ENCODE results near the gene RUNX2. TPM values are rescaled to one million over a fixed set of nuclear protein-coding genes. Genes with fewer than 3 reads are reported as not detected.

The RUNX2 gene
- total RNA-seq, 4 donors from 2014 or later = 1.00 to 8.1 (median 3.6) TPM

DNA sequence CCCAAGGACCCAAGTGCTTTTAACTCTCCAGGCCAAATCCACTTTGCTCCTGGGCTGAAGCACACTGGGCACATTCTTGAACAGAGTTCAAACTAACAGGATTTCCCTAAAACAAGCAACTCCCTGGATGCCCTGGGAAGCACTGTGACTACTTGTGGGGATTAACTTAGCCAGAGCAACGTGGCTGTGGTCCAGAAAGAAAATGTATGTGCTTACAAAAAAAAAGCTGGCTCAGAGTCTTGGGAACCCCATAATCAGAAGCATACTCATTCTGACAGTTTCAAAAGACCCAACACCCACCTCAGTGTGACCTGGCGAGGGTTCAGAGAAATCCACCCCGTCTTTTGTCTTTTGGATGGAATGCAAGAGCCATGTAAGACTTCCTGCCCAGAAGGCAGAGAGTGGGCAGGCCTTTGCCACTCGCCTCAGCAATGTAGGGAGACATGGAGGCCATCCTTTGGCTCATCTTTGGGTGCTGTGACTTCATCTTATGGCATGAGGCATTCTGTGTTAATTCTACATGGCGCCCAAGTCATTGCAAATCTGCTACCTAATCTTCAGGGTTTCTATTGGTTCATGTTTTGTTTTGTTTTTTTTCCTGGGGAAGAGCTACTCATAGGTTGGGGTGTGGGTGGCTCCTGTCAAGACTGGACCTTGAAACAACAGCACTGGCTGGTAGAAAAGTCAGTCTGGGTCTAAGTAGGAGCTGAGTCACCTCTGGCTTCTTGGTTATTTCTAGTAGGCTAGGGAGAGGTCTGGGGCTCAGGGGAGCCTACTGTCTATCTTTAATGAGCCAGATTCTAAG is 298.2 kb downstream of the RUNX2 start:
- in situ Hi-C loops (cut with MboI; ENCODE audit: low pct_ligation_motif_present in 1 of 4, low pct_unique_long_range_greater_than_20kb in 1 of 4, low sequenced_read_pairs in 3 of 4) (no loop called here), intact Hi-C loops (cut with DNase I; ENCODE audit: low total_unique reads) (no loop called here)

GRCh38 chr6:45630314-45630713 is 302.2 kb downstream of the RUNX2 start:
- no peak for DNase-seq
- Histone ChIP-seq H3K4me3 (no peak overlapping the region), H3K4me1 (no peaks in the 10 kb centered on the region), H3K9me3 (no peaks in the 10 kb centered on the region), H3K36me3 (no peaks in the 10 kb centered on the region), H3K27ac (peak overlapping the region in 2 of 4 donors; percentile 21 to 23), H3K27me3 (no peaks in the 10 kb centered on the region)
- intact Hi-C loops (cut with DNase I; ENCODE audit: low total_unique reads) (no loop called here), in situ Hi-C loops (cut with MboI; ENCODE audit: low pct_ligation_motif_present in 1 of 4, low pct_unique_long_range_greater_than_20kb in 1 of 4, low sequenced_read_pairs in 3 of 4) (no loop called here)
- 55 to 56% methylated on average over 1 to 2 of the region's 2 CpGs for WGBS, 2 donors (ENCODE audit: low coverage in 1 of 2)
- TF ChIP-seq, protein P1, sequence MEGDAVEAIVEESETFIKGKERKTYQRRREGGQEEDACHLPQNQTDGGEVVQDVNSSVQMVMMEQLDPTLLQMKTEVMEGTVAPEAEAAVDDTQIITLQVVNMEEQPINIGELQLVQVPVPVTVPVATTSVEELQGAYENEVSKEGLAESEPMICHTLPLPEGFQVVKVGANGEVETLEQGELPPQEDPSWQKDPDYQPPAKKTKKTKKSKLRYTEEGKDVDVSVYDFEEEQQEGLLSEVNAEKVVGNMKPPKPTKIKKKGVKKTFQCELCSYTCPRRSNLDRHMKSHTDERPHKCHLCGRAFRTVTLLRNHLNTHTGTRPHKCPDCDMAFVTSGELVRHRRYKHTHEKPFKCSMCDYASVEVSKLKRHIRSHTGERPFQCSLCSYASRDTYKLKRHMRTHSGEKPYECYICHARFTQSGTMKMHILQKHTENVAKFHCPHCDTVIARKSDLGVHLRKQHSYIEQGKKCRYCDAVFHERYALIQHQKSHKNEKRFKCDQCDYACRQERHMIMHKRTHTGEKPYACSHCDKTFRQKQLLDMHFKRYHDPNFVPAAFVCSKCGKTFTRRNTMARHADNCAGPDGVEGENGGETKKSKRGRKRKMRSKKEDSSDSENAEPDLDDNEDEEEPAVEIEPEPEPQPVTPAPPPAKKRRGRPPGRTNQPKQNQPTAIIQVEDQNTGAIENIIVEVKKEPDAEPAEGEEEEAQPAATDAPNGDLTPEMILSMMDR (IDR thresholded peaks at IDR 0.05) = no peak
- TF ChIP-seq POLR2AphosphoS5 (IDR thresholded peaks at IDR 0.05) = no peak
- no peak for TF ChIP-seq POLR2A (IDR thresholded peaks at IDR 0.05)
- TF ChIP-seq EP300 (IDR thresholded peaks at IDR 0.05; ENCODE audit: low read depth) = no peak

More for the DNA sequence above, 298.2 kb downstream of the RUNX2 start:
- no peaks in the 10 kb centered on the region for H3K9me3 ChIP-seq
- no peak overlapping the region for H3K27ac ChIP-seq
- WGBS, 2 donors (ENCODE audit: low coverage in 1 of 2) = 78% methylated on average over 5 of the region's 5 CpGs; no CpG with 5 or more reads in 1 of the 2 donors
- no peaks in the 10 kb centered on the region for H3K36me3 ChIP-seq
- H3K27me3 ChIP-seq = no peaks in the 10 kb centered on the region
- no peak for DNase-seq
- no peak for TF ChIP-seq EP300 (IDR thresholded peaks at IDR 0.05; ENCODE audit: low read depth)
- TF ChIP-seq POLR2A (IDR thresholded peaks at IDR 0.05) = no peak
- TF ChIP-seq, protein P1 (IDR thresholded peaks at IDR 0.05) = no peak
- no peak for TF ChIP-seq POLR2AphosphoS5 (IDR thresholded peaks at IDR 0.05)
- H3K4me1 ChIP-seq = no peaks in the 10 kb centered on the region
- H3K4me3 ChIP-seq = no peak overlapping the region

- no peak for DNase-seq
- Histone ChIP-seq H3K4me3 (no peak overlapping the region), H3K27ac (peak overlapping the region in 3 of 4 donors; percentile 2 to 23 (median 21)), H3K9me3 (no peaks in the 10 kb centered on the region), H3K36me3 (no peaks in the 10 kb centered on the region), H3K27me3 (no peaks in the 10 kb centered on the region), H3K4me1 (no peaks in the 10 kb centered on the region)
- intact Hi-C loops (cut with DNase I; ENCODE audit: low total_unique reads) (no loop called here), in situ Hi-C loops (cut with MboI; ENCODE audit: low pct_ligation_motif_present in 1 of 4, low pct_unique_long_range_greater_than_20kb in 1 of 4, low sequenced_read_pairs in 3 of 4) (no loop called here)
- 80% methylated on average over 4 of the region's 4 CpGs; no CpG with 5 or more reads in 1 of the 2 donors for WGBS, 2 donors (ENCODE audit: low coverage in 1 of 2)
- TF ChIP-seq EP300 (IDR thresholded peaks at IDR 0.05; ENCODE audit: low read depth) (no peak), POLR2AphosphoS5 (IDR thresholded peaks at IDR 0.05) (no peak), POLR2A (IDR thresholded peaks at IDR 0.05) (no peak)
- TF ChIP-seq, protein P1 (IDR thresholded peaks at IDR 0.05) = no peak
Measured at GRCh38 chr6:45630801-45631200, 302.7 kb downstream of the RUNX2 start.

DNA sequence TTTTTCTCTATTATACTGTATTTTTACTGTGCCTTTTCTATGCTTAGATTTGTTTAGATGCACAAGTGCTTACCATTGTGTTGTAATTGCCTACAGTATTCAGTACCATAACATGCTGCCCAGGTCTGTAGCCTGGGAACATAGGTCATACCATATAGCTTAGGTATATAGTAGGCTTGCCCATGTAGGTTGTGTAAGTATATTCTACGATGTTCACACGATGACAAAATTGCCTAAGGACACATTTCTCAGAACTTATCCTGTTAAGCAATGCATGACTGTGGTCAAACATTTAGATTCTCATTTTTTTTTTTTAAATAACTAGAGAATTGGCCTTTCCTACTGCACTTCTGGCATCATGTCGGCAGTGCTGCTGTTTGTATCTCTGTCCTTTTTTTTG is 303.3 kb downstream of the RUNX2 start:
- WGBS, 2 donors (ENCODE audit: low coverage in 1 of 2) = 90 to 97% methylated on average over 3 of the region's 3 CpGs
- no peak for DNase-seq
- intact Hi-C loops (cut with DNase I; ENCODE audit: low total_unique reads) (no loop called here), in situ Hi-C loops (cut with MboI; ENCODE audit: low pct_ligation_motif_present in 1 of 4, low pct_unique_long_range_greater_than_20kb in 1 of 4, low sequenced_read_pairs in 3 of 4) (no loop called here)
- no peaks in the 10 kb centered on the region for H3K36me3 ChIP-seq
- H3K27me3 ChIP-seq = no peaks in the 10 kb centered on the region
- peak overlapping the region in 2 of 4 donors; percentile 2 to 23 for H3K27ac ChIP-seq
- no peaks in the 10 kb centered on the region for H3K4me1 ChIP-seq
- H3K9me3 ChIP-seq = no peaks in the 10 kb centered on the region
- no peak for TF ChIP-seq POLR2A (IDR thresholded peaks at IDR 0.05)
- TF ChIP-seq, protein P1 (IDR thresholded peaks at IDR 0.05) = no peak
- TF ChIP-seq POLR2AphosphoS5 (IDR thresholded peaks at IDR 0.05) = no peak
- TF ChIP-seq EP300 (IDR thresholded peaks at IDR 0.05; ENCODE audit: low read depth) = no peak
- no peak overlapping the region for H3K4me3 ChIP-seq
